ENCODE measurements around the gene CFTR. TPM values are rescaled to one million over a fixed set of nuclear protein-coding genes. Genes with fewer than 3 reads are reported as not detected.

The CFTR gene
- total RNA-seq, 1 experiment from 2014 or later, result not detected

DNA sequence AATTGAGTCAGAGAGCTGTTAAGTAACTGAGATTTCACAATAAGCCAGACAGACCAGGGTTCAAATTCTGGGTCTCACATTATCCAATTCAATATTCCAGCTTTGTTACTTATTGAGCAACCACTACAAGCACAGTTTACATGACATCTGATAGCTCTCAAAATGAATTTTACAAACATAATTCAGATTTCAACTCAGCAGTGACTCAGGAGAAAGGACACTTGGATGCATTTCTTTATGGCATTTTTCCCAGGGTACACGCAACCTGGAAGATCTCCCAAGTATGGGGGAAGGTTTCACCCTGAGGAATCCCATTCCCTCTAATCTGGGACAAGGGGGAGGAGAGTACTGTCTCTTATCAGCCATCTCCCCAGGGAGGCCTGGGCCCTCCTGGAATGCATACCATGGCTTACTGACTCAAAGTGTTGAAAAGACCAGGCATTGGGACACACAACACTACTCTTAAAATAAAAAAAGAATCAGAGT is 102.4 kb downstream of the CFTR start:
- no peaks in the 10 kb centered on the region for H3K9me3 ChIP-seq (ENCODE audit: insufficient read depth, low read depth)
- no peak overlapping the region for H3K4me3 ChIP-seq
- H3K36me3 ChIP-seq (ENCODE audit: low read depth), result no peaks in the 10 kb centered on the region
- H3K9me2 ChIP-seq (ENCODE audit: insufficient read depth), result no peaks in the 10 kb centered on the region
- peak overlapping the region; percentile 18; the same call in 1 of the 2 replicates for H3K27ac ChIP-seq
- POLR2A ChIA-PET (ENCODE audit: unreplicated experiment), result interaction anchor here (0.7 kb wide), 1 partner anchor 411 kb away, joined by 3 read pairs; no protein-coding TSS in a partner anchor
- H3K79me2 ChIP-seq (ENCODE audit: low read depth), result no peaks in the 10 kb centered on the region
- no TSS peak for BruUV-seq (replicated peaks)
- H3K4me1 ChIP-seq (replicated peaks; ENCODE audit: insufficient read depth), result no peaks in the 10 kb centered on the region
- H3K27me3 ChIP-seq (ENCODE audit: insufficient read depth, low read depth), result no peaks in the 10 kb centered on the region
- CTCF ChIA-PET, result interaction anchor here (0.5 kb wide), 1 partner anchor 1616 kb away, joined by 3 read pairs; no protein-coding TSS in a partner anchor
- intact Hi-C loops (cut with micrococcal nuclease; ENCODE audit: unreplicated experiment), result loop anchor here (1.0 to 5.0 kb wide), 3 partner anchors 64 to 135 kb away; no protein-coding TSS in a partner anchor
- no peak for TF ChIP-seq EZH2 (IDR thresholded peaks at IDR 0.05; ENCODE audit: low read depth)
- TF ChIP-seq, protein P1, sequence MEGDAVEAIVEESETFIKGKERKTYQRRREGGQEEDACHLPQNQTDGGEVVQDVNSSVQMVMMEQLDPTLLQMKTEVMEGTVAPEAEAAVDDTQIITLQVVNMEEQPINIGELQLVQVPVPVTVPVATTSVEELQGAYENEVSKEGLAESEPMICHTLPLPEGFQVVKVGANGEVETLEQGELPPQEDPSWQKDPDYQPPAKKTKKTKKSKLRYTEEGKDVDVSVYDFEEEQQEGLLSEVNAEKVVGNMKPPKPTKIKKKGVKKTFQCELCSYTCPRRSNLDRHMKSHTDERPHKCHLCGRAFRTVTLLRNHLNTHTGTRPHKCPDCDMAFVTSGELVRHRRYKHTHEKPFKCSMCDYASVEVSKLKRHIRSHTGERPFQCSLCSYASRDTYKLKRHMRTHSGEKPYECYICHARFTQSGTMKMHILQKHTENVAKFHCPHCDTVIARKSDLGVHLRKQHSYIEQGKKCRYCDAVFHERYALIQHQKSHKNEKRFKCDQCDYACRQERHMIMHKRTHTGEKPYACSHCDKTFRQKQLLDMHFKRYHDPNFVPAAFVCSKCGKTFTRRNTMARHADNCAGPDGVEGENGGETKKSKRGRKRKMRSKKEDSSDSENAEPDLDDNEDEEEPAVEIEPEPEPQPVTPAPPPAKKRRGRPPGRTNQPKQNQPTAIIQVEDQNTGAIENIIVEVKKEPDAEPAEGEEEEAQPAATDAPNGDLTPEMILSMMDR (conservative IDR thresholded peaks at IDR 0.05), result no peak
- H2AFZ ChIP-seq, result no peak overlapping the region
- H4K20me1 ChIP-seq (ENCODE audit: insufficient read depth), result no peaks in the 10 kb centered on the region
- peak; percentile 63 to 78 for DNase-seq
- no peaks in the 10 kb centered on the region for H3F3A ChIP-seq (ENCODE audit: insufficient read depth, low read depth)
- H3K4me2 ChIP-seq, result no peak overlapping the region

DNA sequence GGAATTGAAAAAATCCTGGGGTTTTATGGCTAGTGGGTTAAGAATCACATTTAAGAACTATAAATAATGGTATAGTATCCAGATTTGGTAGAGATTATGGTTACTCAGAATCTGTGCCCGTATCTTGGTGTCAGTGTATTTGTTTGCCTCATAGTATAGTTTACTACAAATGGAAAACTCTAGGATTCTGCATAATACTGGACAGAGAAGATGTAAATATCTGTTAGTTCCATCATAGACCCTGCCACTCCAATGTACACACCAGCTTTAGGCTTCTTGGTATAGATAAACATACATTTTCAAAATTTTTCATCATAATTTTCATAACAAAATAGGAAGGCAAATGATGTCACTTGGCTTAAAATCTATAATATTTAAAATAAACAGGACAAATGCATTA is 108.1 kb downstream of the CFTR start:
- H3K4me1 ChIP-seq (replicated peaks; ENCODE audit: insufficient read depth), result no peaks in the 10 kb centered on the region
- TF ChIP-seq, protein P1 (conservative IDR thresholded peaks at IDR 0.05), result no peak
- TF ChIP-seq EZH2 (IDR thresholded peaks at IDR 0.05; ENCODE audit: low read depth), result no peak
- POLR2A ChIA-PET (ENCODE audit: unreplicated experiment), result interaction anchor here (1.0 kb wide), 1 partner anchor 13 kb away, joined by 4 read pairs; no protein-coding TSS in a partner anchor
- H3K79me2 ChIP-seq (ENCODE audit: low read depth), result no peaks in the 10 kb centered on the region
- H3K36me3 ChIP-seq (ENCODE audit: low read depth), result no peaks in the 10 kb centered on the region
- no peak overlapping the region for H3K4me3 ChIP-seq
- H4K20me1 ChIP-seq (ENCODE audit: insufficient read depth), result no peaks in the 10 kb centered on the region
- CTCF ChIA-PET, result no interaction called here
- no peak overlapping the region for H3K27ac ChIP-seq
- no TSS peak for BruUV-seq (replicated peaks)
- no peaks in the 10 kb centered on the region for H3K27me3 ChIP-seq (ENCODE audit: insufficient read depth, low read depth)
- no peaks in the 10 kb centered on the region for H3K9me3 ChIP-seq (ENCODE audit: insufficient read depth, low read depth)
- no peaks in the 10 kb centered on the region for H3F3A ChIP-seq (ENCODE audit: insufficient read depth, low read depth)
- DNase-seq, result no peak
- intact Hi-C loops (cut with micrococcal nuclease; ENCODE audit: unreplicated experiment), result no loop called here
- no peaks in the 10 kb centered on the region for H3K9me2 ChIP-seq (ENCODE audit: insufficient read depth)
- no peak overlapping the region for H3K4me2 ChIP-seq
- no peak overlapping the region for H2AFZ ChIP-seq

DNA sequence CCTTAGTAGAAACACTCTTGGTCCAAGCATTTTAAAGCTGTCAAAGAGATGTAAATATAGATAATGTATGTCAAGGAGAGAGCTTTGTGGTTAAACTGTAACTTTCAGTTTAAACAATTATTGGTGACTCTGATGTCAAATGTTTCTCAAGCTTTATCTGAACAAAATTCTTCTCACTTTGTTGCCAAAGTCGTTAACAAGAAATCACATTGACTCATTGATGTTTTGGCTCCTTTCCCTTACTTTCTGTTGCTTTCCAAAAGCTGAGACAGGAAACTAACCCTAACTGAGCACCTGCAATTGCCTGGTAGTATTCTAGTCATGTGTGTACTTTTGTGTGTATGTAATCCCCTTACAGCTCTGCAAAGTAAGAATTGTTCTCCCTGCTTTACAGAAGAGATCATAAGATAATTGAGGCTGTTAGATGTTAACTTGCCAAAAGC is 108.5 kb downstream of the CFTR start:
- Histone ChIP-seq H3K79me2 (ENCODE audit: low read depth) (no peaks in the 10 kb centered on the region), H3K4me1 (replicated peaks; ENCODE audit: insufficient read depth) (no peaks in the 10 kb centered on the region), H3K9me2 (ENCODE audit: insufficient read depth) (no peaks in the 10 kb centered on the region), H3K36me3 (ENCODE audit: low read depth) (no peaks in the 10 kb centered on the region), H3K27me3 (ENCODE audit: insufficient read depth, low read depth) (no peaks in the 10 kb centered on the region), H2AFZ (no peak overlapping the region), H3K27ac (no peak overlapping the region), H3K4me3 (no peak overlapping the region), H3F3A (ENCODE audit: insufficient read depth, low read depth) (no peaks in the 10 kb centered on the region), H4K20me1 (ENCODE audit: insufficient read depth) (no peaks in the 10 kb centered on the region), H3K4me2 (no peak overlapping the region), H3K9me3 (ENCODE audit: insufficient read depth, low read depth) (no peaks in the 10 kb centered on the region)
- no TSS peak for BruUV-seq (replicated peaks)
- TF ChIP-seq EZH2 (IDR thresholded peaks at IDR 0.05; ENCODE audit: low read depth), result no peak
- TF ChIP-seq, protein P1 (conservative IDR thresholded peaks at IDR 0.05), result no peak
- POLR2A ChIA-PET (ENCODE audit: unreplicated experiment), result interaction anchor here (1.0 kb wide), 1 partner anchor 13 kb away, joined by 4 read pairs; no protein-coding TSS in a partner anchor
- intact Hi-C loops (cut with micrococcal nuclease; ENCODE audit: unreplicated experiment), result no loop called here
- peak in 1 of 2 experiments; percentile 41 for DNase-seq
- CTCF ChIA-PET, result no interaction called here

Measured in PC-9 (cell line).